GM21786 (cell line): Measurements from ENCODE around the gene PSPH.

ENCODE experiments used
- ATAC-seq: cut with Tn5 transposase; IDR thresholded peaks from one replicate; pipeline ENCODE4 v1.9.1; 2021; ENCODE audit not compliant: unreplicated experiment

Gene PSPH

GRCh38 chr7:56007167-56007652, 44.0 kb downstream of the PSPH start:
- ATAC-seq: no peak

DNA sequence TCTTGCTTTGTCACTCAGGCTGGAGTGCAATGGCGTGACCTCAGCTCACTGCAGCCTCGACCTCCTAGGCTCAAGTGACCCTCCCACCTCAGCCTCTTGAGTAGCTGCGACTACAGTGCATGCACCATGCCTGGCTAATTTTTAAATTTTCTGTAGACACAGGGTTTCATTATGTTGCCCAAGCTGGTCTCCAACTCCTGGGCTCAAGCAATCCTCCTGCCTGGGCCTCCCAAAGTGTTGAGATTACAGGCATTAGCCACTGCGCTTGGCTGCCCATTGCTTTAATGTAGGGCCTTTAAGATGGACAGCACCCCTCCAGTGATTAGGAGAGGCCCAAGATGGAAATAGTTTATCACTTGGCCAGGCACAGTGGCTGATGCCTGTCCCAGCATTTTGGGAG, 47.5 kb downstream of the PSPH start:
- no peak for ATAC-seq

DNA sequence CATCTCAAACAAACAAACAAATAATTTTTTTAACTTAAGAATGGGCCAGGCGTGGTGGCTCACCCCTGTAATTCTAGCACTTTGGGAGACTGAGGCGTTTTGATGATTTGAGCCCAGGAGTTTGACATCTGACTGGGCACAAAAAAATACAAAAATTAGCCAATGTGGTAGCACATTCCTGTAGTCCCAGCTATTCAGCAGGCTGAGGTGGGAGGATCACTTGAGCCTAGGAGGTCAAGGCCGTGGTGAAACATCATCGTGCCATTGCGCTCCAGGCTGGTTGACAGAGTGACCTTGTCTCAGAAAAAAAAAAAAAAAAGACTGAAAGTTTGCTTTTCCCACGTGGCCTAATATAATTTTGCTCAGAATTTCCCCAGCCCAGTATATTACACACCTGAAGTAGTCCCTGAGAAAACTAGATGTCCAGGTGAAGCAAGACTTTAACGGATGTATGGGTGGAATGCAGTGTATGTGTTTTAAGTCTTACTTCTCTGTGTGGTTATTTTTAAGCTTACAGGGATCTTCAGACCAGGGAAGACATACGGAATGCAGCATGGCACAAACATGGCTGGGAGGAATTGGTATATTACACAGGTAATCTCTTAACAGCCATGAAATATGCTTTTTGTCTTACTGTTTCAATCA, 54.3 kb downstream of the PSPH start:
- ATAC-seq: no peak

GRCh38 chr7:55992346-55992745, 58.9 kb downstream of the PSPH start:
- ATAC-seq: no peak

DNA sequence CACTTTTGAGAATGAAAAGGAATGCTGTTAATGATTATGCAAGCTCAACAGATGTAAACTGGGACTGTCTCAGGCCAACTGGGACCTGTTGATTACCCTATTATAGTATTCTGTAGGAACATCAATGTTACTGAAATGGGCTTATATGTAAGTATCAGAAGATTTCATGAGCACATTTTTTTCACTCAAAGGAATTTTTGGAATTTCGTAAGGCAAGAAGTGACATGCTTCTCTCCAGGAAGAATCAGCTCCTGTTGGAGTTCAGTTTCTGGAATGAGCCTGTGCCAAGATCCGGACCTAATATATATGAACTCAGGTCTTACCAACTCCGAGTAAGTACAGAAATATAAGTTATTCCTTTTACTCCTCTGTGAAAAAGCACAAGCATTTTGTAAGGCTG, 67.7 kb downstream of the PSPH start:
- ATAC-seq: no peak

DNA sequence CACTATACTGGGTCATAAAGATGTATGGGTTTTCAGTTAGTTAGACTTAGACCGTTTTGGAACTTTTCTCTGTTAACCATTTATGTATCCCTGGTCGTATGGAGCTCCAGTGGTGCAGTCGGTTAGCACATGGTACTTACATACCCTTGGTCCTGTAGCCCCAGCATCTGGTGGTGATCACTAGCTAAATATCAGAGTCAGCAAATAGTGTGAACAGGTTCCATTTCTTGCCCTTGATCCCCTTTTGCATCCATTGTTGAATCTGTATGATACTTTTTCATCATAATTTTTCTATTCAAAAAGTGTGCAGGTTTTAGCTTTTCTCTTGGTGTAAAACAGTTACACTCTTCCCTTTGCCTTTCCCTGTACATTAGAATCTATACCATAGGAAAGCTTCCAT, 71.0 kb downstream of the PSPH start:
- no peak for ATAC-seq

DNA sequence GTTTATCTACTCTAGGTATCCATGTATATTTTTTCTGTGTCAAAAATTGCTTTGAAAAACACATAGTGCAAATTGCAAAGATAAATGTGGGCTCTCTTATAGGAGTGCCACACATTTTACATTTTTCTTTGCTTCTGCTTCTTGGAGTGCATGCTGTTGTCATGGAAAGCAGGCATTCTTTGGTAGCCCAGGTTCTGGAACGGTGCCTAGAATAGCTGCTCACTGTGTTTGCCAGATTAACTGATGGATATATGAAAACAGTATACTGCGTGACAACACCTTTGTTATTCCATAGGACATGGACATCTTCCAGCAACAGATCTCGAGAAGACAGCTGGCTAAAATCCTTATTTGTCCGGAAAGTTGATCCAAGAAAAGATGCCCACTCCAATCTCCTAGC, 73.4 kb downstream of the PSPH start:
- no peak for ATAC-seq

GRCh38 chr7:55975988-55976633, 75.1 kb downstream of the PSPH start:
- ATAC-seq: no peak

- ATAC-seq: no peak
Measured at GRCh38 chr7:55973747-55974250, 77.4 kb downstream of the PSPH start.

DNA sequence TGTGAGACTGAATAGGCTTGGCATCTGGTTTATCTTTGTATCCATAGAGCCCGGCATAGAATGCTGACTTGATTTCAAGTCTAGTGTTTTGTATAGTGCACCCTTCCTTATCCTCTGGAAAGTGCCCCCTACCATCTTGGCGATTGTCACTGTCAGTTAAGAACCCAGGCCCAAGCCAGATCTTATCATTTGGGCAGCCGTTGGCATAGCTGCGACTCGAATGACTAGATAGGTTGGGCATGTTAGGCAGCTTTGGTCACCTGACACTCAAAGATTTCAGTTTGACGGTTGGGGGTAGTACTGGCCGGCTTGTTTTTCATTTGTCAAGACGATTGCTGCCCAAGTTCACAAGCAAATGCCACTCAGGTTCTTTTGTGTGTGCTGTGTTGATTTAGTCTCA, 80.3 kb downstream of the PSPH start:
- no peak for ATAC-seq

GRCh38 chr7:55970561-55970960, 80.7 kb downstream of the PSPH start:
- no peak for ATAC-seq

- ATAC-seq: no peak
Measured at GRCh38 chr7:55969391-55969790, 81.9 kb downstream of the PSPH start.

GRCh38 chr7:55966851-55967250, 84.4 kb downstream of the PSPH start:
- no peak for ATAC-seq

- ATAC-seq: no peak
Measured at GRCh38 chr7:55965805-55966421, 85.3 kb downstream of the PSPH start.

DNA sequence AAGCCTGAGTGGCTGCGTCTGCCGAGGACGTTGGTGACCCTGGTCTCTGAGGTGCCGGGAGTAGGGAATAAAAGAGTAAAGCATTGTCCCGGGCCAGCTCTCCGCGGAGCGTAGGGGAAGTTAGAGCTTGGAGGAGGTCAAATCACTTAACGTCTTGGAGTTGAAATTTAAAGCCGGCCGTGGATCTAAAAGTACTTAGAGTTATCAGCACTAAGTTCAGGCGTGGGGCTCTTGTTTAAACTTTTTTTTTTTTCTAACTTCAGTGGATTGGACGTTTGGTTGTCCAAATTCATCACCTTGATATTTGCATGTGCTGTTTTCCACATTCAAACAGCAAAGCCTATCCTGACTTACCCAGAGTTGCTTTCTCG, 86.2 kb downstream of the PSPH start:
- ATAC-seq: no peak

DNA sequence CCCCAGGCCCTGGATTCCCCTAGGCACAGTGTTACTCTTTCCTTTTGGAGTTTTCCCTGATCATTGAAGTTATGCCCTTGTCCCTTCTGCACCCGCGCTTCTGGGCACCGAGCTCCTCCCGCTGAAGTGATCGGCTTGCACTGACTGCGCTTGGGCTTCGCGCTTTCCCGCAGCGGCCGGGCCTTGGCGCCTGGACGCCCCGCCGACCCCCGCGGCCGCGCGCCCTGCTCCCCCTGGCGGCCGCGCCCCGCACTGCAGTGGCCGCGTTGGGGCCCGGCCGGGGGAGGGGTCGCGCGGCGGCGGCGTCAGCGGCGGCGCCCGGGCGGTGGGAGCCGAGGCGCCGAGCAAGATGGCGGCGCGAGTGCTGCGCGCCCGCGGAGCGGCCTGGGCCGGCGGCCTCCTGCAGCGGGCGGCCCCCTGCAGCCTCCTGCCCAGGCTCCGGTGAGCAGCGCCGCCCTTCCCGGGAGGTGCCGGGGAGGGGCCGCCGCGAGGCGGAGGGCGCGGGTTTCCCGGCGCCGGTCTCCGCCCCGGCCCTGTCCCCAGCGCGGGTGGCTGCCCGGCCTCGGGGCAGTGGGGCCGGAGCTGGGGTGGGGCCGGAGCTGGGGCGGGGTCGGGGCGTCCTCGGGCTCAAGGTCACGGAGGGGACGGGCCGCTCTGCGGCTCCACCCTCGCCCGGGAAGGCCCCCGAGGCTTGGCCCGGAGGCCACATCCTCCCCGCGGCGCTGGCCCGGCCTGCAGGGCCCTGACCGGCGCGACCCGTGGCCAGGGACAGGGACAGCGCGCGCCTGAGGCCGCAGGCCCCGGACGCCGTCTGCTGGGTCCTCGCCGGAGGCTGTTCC, 86.8 kb downstream of the PSPH start, which contains the start of gene NIPSNAP2:
NIPSNAP2 (plus strand) TSS at position 325 of the 839 bp plus-strand sequence; CDS start at position 350, 25 bp downstream.
- ATAC-seq: peak; percentile 78

DNA sequence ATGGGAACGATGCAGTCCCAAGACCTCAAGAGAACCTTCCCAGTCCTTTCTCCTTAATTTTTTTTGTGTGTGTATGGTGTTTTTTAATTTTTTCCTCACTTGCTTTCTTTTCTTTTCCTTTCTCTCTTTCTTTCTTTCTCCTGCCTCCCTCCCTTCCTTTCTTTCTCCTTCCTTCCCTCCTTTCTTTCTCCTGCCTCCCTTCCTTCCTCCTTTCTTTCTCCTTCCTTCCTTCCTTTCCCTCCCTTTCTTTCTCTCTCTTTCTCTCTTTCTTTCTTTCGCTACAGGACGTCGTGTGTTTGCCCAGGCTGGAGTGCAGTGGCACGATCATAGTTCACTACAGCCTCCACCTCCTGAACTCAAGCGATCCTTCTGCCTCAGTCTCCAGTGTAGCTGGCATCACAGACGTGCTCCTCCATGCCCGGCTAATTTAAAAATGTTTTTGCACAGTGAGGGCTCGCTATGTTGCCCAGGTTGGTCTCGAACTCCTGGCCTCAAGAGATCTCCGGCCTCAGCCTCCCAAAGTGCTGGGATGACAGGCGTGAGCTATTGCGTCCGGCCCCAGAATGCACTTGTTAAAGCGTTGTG, 87.6 kb downstream of the PSPH start:
- no peak for ATAC-seq

DNA sequence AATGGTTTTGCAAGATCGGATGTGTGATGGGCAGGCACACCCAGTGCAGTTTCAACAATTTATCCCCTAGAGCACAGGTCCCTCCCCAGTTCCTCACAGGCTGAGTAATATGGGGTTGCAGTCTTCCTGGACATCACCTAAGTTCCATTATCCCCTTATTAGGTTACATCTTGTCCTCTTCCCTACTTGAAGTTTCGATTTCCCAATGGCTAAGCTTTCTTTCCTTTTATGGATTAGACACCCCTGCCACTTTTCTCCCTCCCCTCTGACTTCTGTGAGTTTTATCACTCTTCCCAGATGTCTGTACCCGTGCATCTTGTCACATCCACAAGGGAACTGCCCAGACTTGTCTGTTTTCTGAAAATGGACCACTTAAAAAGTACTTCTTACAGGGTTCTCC, 89.2 kb downstream of the PSPH start:
- ATAC-seq: no peak
